MM.1S (cell line): Measurements from ENCODE around the gene CCDC134.

Experiments
- EZH2 ChIP-seq: fragments of 300-600 bp; sonication (generic); optimal IDR thresholded peaks from 2 replicates; pipeline ENCODE3; 2017; ENCODE audit warnings: low read depth, mild to moderate bottlenecking, antibody characterized with exemption, low read length, mixed read lengths
- TF ChIP-seq, protein P1 (sequence below): fragments of 300-600 bp; sonication (generic); IDR thresholded peaks from 2 replicates; pipeline ENCODE4 v1.5.1; 2016; ENCODE audit warnings: antibody characterized with exemption, low read length, mixed read lengths

DNA sequence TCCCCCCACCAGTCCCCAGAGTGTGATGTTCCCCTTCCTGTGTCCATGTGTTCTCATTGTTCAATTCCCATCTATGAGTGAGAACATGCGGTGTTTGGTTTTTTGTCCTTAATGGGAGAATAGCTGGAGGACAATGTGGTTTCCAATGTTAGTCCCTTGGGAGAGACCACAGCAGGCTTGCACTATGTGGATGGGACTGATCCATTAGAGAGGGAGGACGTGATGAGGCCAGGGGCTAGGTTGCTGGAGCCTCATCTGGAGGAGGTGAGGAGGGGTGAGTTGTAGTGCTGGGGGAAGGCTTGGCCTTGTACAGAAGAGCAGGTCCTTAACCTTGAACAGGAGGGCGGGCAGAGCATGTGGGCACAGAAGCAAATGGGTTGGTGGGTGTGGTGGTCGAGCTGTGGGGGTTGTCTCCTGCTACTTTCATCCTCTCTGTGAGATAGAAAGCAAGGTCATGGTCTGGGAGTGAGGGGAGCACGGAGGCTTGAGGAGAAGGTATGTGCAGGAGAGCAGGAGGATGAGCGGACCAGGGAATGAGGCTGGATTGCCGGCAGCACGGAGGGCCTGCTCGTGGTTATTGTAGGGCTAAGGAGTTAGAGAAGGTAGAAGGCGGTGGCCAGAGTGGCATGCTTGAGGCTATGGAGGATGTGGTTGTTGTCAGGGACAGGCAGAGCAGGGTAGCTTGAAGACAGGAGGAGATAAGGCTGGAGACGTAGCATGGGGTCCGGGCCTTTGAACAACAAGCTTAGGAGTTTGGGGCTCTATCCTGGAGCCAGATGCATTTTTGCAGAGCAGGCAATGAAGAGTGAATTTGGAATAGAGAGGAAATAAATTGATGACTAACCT lies 21.2 kb downstream of the CCDC134 start:
- TF ChIP-seq, protein P1, sequence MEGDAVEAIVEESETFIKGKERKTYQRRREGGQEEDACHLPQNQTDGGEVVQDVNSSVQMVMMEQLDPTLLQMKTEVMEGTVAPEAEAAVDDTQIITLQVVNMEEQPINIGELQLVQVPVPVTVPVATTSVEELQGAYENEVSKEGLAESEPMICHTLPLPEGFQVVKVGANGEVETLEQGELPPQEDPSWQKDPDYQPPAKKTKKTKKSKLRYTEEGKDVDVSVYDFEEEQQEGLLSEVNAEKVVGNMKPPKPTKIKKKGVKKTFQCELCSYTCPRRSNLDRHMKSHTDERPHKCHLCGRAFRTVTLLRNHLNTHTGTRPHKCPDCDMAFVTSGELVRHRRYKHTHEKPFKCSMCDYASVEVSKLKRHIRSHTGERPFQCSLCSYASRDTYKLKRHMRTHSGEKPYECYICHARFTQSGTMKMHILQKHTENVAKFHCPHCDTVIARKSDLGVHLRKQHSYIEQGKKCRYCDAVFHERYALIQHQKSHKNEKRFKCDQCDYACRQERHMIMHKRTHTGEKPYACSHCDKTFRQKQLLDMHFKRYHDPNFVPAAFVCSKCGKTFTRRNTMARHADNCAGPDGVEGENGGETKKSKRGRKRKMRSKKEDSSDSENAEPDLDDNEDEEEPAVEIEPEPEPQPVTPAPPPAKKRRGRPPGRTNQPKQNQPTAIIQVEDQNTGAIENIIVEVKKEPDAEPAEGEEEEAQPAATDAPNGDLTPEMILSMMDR: no peak
- no peak for TF ChIP-seq EZH2
